SK-N-SH (cell line): ENCODE data around the gene ATG2A.

ENCODE experiments used
- EP300 ChIP-seq, 2 experiments: IDR thresholded peaks; 2 replicates each; pipeline versions ENCODE4 v1.4.0 to v1.6.1; 2012; ENCODE audit warnings: borderline replicate concordance in 1 of 2, low read depth in 1 of 2, low read length in 1 of 2
- TAF1 ChIP-seq: IDR thresholded peaks from 2 replicates; pipeline ENCODE4 v1.6.1; 2012; ENCODE audit warnings: low read depth, mild to moderate bottlenecking, low read length, moderate library complexity, borderline replicate concordance
- TEAD4 ChIP-seq: IDR thresholded peaks from 2 replicates; pipeline ENCODE4 v1.4.0; 2012; ENCODE audit warnings: mild to moderate bottlenecking, borderline replicate concordance; ENCODE audit not compliant: insufficient read depth
- TF ChIP-seq, protein P1 (sequence below): fragments of 200-600 bp; sonication (generic); IDR thresholded peaks from 2 replicates; pipeline ENCODE4 v1.6.1; 2017; ENCODE audit warnings: antibody characterized with exemption, mild to moderate bottlenecking, moderate library complexity

DNA sequence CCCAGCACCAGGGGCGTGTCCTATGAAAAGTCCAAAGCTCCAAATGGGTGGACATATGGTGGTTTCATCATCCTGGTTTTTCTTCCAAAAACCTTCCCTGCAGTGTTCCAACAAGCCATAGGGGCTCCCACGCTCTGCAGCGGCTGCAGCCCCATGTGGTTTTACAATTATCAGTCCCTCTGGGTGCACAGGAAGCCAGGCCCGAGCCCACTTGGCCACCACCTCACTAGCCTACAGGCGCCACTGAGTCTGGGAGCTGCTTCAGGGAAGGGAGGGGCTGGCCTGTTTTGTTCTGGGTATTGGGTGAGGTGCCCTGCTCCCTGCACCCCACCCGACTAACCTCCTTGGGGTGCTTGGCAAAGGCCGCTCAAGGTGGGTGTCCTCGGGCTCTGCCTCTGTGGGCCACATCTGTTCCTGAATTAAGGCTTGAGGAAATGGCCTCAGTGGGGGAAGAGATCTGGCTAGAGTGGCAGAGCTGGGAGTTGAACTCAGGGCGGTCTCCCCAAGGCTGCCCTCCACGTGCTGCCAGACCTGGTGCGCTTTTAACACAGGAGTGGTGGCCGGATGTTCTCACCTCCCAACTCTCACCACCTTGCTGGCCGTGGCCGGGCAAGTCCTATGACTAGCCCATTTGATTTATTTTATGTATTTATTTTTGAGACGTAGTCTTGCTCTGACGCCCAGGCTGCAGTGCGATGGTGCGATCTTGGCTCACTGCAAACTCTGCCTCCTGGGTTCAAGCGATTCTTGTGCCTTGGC, 67.2 kb downstream of the ATG2A start:
- TF ChIP-seq, protein P1, sequence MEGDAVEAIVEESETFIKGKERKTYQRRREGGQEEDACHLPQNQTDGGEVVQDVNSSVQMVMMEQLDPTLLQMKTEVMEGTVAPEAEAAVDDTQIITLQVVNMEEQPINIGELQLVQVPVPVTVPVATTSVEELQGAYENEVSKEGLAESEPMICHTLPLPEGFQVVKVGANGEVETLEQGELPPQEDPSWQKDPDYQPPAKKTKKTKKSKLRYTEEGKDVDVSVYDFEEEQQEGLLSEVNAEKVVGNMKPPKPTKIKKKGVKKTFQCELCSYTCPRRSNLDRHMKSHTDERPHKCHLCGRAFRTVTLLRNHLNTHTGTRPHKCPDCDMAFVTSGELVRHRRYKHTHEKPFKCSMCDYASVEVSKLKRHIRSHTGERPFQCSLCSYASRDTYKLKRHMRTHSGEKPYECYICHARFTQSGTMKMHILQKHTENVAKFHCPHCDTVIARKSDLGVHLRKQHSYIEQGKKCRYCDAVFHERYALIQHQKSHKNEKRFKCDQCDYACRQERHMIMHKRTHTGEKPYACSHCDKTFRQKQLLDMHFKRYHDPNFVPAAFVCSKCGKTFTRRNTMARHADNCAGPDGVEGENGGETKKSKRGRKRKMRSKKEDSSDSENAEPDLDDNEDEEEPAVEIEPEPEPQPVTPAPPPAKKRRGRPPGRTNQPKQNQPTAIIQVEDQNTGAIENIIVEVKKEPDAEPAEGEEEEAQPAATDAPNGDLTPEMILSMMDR: no peak
- TF ChIP-seq TAF1 (no peak), TEAD4 (no peak), EP300 (IDR thresholded peaks at IDR 0.05; ENCODE audit: borderline replicate concordance in 1 of 2, low read depth in 1 of 2, low read length in 1 of 2) (no peak)
